ENCODE measurements around the gene NANOS2.

NANOS2 gene

DNA sequence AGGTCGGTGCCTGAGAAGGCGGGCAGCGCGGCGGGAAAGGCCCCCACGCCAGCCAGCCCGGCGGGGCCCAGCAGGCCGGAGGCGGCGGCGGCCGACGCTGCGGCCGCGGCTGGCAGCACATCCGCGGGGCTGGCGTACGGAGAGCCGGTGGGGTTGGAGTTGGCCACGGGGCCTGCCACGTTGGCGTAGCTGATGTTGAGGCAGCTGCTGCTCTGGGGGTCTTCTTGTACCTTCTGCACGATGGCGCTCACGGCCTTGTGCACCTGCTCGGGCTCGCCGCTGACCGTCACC, 25.9 kb upstream of the NANOS2 start:
- Histone ChIP-seq H3K27ac (ENCODE audit: low read length) (no peak overlapping the region), H3K4me1 (ENCODE audit: low read length) (no peaks in the 10 kb centered on the region), H3K9me3 (replicated peaks; ENCODE audit: insufficient read depth, low read length) (no peaks in the 10 kb centered on the region), H3K9ac (ENCODE audit: low read length) (no peak overlapping the region), H3F3A (ENCODE audit: insufficient read depth, low read length) (no peaks in the 10 kb centered on the region), H3K36me3 (replicated peaks; ENCODE audit: insufficient read depth, low read length) (no peaks in the 10 kb centered on the region), H2AFZ (ENCODE audit: low read length) (no peak overlapping the region), H3K4me3 (ENCODE audit: low read length) (no peak overlapping the region), H3K4me2 (ENCODE audit: low read depth, low read length) (no peak overlapping the region), H3K9me2 (replicated peaks; ENCODE audit: insufficient read depth, low read length) (no peaks in the 10 kb centered on the region), H4K20me1 (ENCODE audit: insufficient read depth, low read length) (no peaks in the 10 kb centered on the region), H3K79me2 (ENCODE audit: low read length) (no peaks in the 10 kb centered on the region), H3K27me3 (replicated peaks; ENCODE audit: insufficient read depth, low read length) (peaks cover 69% of the 10 kb centered on the region)
- DNase-seq: no peak
- TF ChIP-seq EZH2phosphoT487 (IDR thresholded peaks at IDR 0.05; ENCODE audit: low read length) (no peak), EZH2 (optimal IDR thresholded peaks at IDR 0.05; ENCODE audit: low read depth, low read length) (no peak)
- TF ChIP-seq, protein P1, sequence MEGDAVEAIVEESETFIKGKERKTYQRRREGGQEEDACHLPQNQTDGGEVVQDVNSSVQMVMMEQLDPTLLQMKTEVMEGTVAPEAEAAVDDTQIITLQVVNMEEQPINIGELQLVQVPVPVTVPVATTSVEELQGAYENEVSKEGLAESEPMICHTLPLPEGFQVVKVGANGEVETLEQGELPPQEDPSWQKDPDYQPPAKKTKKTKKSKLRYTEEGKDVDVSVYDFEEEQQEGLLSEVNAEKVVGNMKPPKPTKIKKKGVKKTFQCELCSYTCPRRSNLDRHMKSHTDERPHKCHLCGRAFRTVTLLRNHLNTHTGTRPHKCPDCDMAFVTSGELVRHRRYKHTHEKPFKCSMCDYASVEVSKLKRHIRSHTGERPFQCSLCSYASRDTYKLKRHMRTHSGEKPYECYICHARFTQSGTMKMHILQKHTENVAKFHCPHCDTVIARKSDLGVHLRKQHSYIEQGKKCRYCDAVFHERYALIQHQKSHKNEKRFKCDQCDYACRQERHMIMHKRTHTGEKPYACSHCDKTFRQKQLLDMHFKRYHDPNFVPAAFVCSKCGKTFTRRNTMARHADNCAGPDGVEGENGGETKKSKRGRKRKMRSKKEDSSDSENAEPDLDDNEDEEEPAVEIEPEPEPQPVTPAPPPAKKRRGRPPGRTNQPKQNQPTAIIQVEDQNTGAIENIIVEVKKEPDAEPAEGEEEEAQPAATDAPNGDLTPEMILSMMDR (IDR thresholded peaks at IDR 0.05; ENCODE audit: low read length): no peak

DNA sequence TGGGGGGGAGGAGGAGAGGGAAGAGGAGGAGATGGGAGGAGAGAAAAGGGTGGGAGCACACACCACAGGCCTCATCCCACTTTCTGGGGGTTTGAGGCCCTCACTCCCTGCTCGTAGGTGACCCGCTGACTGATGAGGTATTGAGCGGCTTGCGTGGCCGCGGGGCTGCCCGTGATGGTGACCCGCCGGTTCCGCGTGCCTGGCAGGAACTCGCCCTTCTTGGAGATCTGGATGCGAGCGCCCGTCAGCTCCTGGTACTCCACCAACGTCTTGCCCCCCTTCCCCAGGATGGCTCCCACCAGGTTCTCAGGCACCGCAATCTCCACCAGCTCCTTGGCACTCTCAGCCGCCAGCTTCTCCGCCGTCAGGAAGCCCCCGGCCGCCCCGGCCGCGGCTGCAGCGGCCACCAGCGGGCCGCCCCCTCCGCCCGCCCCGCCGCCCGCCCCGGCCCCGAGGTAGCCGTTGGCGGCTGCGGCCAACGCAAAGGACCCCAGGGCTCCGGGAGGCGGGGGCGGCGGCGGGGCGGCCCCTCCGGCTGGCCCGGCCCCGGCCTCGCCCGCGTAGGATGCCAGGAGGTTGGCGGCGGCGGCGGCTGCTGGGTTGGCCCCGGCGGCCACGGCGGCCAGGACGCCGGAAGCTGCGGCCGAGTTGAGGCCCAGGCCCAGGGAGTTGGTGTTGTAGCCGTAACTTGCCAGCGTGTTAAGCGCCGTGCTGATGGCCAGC, 25.4 kb upstream of the NANOS2 start:
- Histone ChIP-seq H4K20me1 (ENCODE audit: insufficient read depth, low read length) (no peaks in the 10 kb centered on the region), H3K9me2 (replicated peaks; ENCODE audit: insufficient read depth, low read length) (no peaks in the 10 kb centered on the region), H3K9me3 (replicated peaks; ENCODE audit: insufficient read depth, low read length) (no peaks in the 10 kb centered on the region), H3F3A (ENCODE audit: insufficient read depth, low read length) (no peaks in the 10 kb centered on the region), H3K4me1 (ENCODE audit: low read length) (no peaks in the 10 kb centered on the region), H3K27ac (ENCODE audit: low read length) (no peak overlapping the region), H3K4me2 (ENCODE audit: low read depth, low read length) (no peak overlapping the region), H2AFZ (ENCODE audit: low read length) (no peak overlapping the region), H3K4me3 (ENCODE audit: low read length) (no peak overlapping the region), H3K36me3 (replicated peaks; ENCODE audit: insufficient read depth, low read length) (no peaks in the 10 kb centered on the region), H3K27me3 (replicated peaks; ENCODE audit: insufficient read depth, low read length) (peaks cover 69% of the 10 kb centered on the region), H3K79me2 (ENCODE audit: low read length) (no peaks in the 10 kb centered on the region), H3K9ac (ENCODE audit: low read length) (no peak overlapping the region)
- TF ChIP-seq EZH2phosphoT487 (IDR thresholded peaks at IDR 0.05; ENCODE audit: low read length) (no peak), EZH2 (optimal IDR thresholded peaks at IDR 0.05; ENCODE audit: low read depth, low read length) (no peak)
- TF ChIP-seq, protein P1 (IDR thresholded peaks at IDR 0.05; ENCODE audit: low read length): no peak
- no peak for DNase-seq

DNA sequence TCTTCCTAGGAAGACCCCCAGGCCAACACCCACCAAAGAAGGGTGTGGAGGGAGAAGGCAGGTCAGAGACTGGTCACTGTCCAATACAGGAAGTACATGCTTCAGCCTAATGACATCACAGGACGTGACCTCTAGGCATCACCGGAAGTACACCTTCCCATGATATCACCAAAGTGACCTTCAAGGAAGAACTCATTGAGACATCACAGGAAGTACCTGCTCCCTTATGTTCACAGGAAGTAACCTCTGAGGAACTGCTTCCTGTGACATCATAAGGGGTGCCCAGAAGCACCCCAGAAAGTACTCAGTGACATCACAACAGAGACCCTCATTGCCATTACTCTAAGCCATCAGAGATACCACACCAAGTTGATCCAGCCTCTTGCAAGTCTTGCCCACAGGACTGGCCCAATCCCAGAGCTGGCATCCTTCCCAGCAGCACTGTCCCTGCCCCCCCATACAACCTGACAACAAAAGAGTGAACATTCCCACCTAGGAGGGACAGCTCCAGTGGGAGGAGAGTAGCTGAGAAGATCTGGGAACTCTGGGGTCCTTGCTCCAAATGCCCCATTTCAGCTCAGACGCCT, 24.2 kb upstream of the NANOS2 start:
- no peaks in the 10 kb centered on the region for H3K4me1 ChIP-seq (ENCODE audit: low read length)
- H3K9me3 ChIP-seq (replicated peaks; ENCODE audit: insufficient read depth, low read length): no peaks in the 10 kb centered on the region
- no peaks in the 10 kb centered on the region for H3K9me2 ChIP-seq (replicated peaks; ENCODE audit: insufficient read depth, low read length)
- no peaks in the 10 kb centered on the region for H3K79me2 ChIP-seq (ENCODE audit: low read length)
- peaks cover 66% of the 10 kb centered on the region for H3K27me3 ChIP-seq (replicated peaks; ENCODE audit: insufficient read depth, low read length)
- H3K4me2 ChIP-seq (ENCODE audit: low read depth, low read length): no peak overlapping the region
- DNase-seq: no peak
- H3K4me3 ChIP-seq (ENCODE audit: low read length): no peak overlapping the region
- no peak for TF ChIP-seq EZH2 (optimal IDR thresholded peaks at IDR 0.05; ENCODE audit: low read depth, low read length)
- TF ChIP-seq, protein P1 (IDR thresholded peaks at IDR 0.05; ENCODE audit: low read length): no peak
- no peak for TF ChIP-seq EZH2phosphoT487 (IDR thresholded peaks at IDR 0.05; ENCODE audit: low read length)
- no peak overlapping the region for H3K9ac ChIP-seq (ENCODE audit: low read length)
- H3F3A ChIP-seq (ENCODE audit: insufficient read depth, low read length): no peaks in the 10 kb centered on the region
- H3K36me3 ChIP-seq (replicated peaks; ENCODE audit: insufficient read depth, low read length): no peaks in the 10 kb centered on the region
- H2AFZ ChIP-seq (ENCODE audit: low read length): no peak overlapping the region
- H3K27ac ChIP-seq (ENCODE audit: low read length): no peak overlapping the region
- H4K20me1 ChIP-seq (ENCODE audit: insufficient read depth, low read length): no peaks in the 10 kb centered on the region
